CD4-positive, alpha-beta T cell treated with Interleukin-6 for 4 hours (primary cell): ENCODE results near the gene NIPA2.

Experiments used
- DNase-seq: peaks from one replicate; pipeline ENCODE4 v3.0.0-alpha.2; 2020; ENCODE audit warnings: mixed read lengths

NIPA2 gene

DNA sequence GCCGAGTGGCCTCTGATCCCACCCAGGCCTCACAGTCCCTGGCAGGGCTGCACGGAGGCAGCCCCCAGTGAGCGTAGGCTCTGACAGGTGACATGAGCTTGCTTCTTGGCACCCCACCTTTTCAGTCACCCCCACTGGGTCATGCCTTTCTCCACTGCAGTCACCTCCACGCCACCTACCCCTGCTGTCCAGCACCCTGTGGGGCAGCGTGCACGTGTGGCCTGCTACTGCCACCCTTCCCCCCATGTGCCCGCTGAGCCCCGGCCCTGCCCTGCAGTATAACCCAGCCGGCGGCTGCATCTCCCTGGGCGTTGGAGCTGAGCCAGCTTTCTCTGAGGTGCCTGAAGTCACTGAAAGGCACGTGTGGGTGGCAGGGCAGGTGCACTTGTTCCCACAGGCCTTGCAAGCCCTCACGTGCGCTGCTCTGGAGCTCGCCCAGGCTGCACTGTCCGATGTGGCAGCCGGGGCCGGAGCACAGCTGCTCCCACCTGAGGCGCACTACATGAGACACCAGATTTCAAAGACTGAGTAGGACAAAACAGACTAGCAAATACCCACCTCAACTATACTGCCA is 65.6 kb downstream of the NIPA2 start:
- DNase-seq, result no peak

DNA sequence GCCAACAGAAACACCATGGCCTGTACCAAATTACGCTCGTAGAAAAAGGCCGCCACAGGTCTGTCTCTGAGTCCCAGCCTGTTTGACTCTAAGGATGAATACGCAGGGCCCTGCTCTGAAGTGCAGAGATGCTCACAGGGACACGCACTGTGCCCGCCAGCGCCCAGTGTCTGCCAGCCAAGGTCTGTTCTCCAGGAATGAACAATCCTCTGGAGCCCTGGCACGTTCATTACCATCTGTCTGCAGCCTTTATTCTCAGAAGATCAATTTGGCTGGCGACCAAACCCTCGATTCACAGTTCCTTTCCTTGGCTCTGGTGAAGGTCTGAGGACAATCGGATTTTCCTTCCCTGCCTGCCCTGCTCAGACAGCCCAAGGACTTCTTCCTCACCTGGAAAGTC is 66.3 kb downstream of the NIPA2 start:
- DNase-seq, result no peak

DNA sequence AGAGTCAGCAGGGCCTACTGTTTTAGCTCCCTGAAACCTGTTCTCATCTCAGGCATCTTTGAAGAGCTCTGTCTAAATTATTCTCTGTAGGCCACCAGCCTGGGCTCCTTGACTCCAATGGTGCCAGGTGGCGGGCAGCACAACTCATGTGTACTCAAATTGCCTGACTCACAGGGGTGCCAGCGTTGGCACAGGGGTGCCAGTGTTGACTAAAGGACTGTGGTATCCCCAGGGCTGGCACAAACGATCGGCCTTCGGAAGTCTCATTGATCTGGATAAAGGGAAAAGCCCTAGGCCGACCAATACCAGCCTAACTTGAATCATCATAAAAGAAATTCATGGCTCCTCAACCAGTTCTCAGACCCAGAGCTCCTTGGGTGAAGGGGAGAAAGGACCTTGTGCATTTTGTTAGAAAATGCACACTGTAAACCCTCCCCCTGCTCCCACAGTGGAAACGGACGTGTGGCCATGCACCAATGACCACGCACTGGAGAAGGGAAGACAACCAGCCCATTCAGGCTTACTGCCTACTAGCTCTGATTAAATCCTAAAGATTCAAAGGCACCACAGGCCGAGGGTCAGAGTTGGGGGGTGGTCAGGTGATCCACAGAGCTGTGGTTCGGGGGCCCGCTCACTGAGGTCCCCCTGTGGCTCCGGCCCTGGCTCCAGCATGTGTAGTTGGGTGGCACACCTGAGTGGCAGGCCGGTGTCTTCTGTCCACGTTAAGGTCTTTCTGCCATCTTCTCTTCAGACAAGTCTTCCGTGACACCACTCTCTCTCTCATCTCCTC is 68.9 kb downstream of the NIPA2 start:
- no peak for DNase-seq

DNA sequence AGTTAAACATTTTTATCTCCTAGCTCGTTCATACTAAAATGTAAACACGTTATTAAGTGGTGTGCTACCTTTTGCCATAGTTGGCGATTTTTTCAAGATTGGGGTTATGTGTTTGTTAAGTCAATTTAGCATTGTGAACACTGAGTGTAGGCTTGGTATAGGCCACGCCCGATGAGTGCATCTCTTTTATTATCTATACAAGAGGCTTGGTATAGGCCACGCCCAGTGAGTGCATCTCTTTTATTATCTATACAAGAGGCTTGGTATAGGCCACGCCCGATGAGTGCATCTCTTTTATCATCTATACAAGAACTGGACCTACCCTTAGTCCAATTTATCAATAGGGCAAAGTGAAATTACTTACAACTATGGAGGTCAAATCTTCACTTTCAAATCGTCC is 70.4 kb downstream of the NIPA2 start:
- no peak for DNase-seq

DNA sequence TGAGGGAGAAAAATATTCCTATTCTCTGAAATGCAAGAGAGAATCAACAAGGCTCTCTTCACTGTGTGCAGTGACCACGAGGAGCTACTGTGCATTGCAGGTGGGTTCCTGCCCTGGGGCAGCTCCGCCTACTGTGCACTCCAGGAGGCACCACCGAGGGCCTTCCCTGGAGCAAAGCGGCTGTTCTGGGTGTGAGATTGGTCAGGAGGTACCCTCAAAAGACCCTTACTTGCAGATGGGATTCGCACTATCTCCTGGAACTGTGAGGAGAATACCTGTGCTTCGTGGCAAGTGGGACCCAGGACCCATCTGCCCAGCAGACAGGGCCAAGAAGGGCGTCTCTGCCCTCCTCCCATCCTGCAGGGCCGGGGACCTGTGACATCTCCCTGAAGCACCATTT is 72.8 kb downstream of the NIPA2 start:
- no peak for DNase-seq

DNA sequence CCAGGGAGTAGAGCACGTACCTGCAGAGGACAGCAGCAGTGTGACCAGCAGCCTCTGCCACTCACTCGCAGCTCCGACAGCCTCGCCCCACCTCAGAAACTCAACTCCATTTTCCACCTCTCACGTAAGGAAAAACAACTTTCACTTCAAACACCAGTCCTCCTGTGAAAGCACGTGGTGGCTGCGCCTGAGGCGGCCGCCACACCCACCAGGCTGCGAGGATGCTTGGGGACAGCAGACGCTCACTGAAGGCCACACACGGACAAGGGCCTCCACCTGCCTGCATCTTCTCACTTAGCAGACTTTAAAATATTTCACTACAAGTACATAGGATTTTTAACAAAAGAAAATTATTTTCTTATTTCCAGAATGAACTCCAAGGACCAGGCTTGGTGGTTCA is 73.8 kb downstream of the NIPA2 start:
- no peak for DNase-seq

DNA sequence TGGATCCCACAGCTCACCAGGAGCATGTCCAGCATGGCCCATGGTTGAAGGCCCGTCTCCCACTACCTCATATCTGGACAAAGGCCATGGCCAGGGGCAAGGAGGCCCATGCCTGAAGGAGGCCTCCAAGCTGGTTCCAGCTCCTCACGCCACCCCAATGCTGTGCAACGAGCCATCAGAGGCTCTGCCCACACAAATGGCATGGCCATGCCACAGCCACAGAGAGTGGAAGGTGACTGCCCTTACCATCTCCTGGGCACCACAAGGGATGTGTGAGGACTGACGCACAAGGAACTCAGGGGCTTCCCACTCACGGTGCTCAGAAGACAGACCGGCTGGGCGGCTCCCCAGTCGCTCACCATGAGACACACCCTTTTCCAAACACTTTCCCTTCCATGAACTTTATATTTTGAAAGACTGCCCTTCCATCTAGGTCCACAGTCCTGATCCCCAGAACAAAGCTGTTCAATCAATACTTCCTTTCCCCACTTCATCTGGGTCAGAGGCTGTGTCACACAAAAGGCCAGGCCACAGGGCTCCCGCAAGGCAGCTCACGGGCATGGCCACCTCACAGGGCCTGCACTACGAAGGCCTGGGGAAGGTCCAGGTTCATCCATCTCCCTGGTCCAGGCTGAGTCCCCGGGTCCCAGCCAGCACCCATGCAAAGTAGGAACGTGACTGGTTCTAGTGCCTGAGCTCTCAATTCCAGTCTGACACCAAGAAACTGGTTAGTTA is 75.3 kb downstream of the NIPA2 start:
- DNase-seq, result no peak

DNA sequence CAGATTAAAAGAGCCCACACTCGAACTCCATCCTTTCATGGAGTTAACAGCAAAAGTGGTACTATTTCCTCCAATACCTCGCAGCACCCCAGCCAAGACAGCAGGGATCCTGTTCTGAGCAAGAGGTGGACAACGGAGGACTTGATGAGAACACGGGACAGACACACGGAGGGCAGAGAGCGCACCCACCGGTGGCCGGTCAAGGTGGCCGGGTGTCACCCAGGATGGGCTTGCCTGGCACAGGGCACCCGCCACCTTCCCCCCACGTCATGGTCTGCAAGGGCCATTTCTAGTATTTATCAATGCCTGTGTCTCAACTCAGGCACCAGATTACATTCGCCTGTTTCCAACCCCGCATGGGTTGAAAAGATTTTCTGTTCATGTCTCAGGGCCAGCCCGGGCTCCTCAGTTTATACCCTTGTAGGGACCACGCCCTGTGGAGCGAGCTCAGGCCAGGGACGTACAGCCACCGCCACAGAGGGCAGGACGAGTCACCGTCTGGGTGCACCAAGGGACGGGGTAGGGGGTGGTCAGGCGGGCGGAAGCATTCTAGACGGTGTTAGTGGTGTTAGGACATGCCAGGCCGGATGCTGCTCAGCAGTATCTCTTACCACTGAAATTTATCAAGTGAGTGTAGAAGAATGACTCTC is 77.5 kb downstream of the NIPA2 start:
- DNase-seq, result no peak

DNA sequence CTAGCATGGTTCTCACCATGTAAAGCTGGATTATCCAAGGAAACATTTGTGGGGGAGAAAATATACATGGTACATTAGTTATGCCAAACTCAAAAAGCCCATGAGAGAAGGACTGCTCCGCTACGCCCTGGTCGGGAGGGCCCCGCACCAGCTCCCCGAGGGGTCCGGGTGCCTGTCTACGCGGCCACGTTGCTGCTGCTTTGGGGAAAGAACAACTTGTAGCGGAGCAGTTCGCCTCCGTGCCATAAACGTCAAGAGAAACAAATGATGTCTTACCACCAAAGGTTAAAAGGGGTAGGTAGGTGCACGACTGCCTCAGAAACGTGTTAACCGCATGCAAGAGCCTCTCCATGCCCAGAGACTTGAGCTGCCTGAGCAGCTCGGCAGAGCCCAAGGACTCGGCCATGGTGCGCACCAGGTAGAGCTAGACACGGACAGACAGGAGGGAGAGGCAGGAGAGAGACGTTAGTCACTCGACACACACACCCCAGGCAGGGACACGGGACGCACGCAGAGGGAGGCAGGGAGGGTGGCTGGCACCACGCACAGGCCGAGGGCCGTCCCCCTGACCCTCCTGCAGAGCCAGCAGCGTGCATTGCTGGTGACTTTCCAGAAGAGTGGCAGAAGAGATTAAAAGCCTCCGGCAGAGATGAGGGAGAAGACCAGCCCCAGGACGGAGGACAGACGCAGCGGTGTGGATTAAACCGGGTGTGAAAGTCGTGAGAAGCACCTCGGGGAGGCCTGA is 78.3 kb downstream of the NIPA2 start:
- DNase-seq, result no peak

DNA sequence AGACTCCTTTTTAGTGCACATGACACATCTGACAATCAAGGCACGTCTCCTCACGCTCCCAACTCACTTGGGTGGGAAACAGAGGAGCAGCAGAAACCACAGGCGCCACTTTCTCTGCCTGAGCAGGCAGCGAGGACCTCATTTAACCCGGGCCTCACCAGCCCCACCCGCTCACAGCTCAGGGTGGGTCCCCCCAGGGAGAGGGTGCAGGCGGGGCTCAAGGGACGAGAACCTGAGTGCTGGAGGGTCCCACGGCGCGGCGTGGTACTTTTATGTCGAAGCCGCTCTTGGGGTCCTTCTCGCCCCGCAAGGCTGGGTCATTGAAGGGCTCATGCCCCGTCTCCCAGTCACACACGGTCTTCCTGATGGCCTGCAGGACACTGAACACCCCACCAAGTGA is 79.1 kb downstream of the NIPA2 start:
- no peak for DNase-seq
